ENCODE data around the gene LRP8.

GRCh38 chr1:53279296-53280200 lies 48.3 kb downstream of the LRP8 start:
- TF ChIP-seq, protein P1, sequence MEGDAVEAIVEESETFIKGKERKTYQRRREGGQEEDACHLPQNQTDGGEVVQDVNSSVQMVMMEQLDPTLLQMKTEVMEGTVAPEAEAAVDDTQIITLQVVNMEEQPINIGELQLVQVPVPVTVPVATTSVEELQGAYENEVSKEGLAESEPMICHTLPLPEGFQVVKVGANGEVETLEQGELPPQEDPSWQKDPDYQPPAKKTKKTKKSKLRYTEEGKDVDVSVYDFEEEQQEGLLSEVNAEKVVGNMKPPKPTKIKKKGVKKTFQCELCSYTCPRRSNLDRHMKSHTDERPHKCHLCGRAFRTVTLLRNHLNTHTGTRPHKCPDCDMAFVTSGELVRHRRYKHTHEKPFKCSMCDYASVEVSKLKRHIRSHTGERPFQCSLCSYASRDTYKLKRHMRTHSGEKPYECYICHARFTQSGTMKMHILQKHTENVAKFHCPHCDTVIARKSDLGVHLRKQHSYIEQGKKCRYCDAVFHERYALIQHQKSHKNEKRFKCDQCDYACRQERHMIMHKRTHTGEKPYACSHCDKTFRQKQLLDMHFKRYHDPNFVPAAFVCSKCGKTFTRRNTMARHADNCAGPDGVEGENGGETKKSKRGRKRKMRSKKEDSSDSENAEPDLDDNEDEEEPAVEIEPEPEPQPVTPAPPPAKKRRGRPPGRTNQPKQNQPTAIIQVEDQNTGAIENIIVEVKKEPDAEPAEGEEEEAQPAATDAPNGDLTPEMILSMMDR (IDR thresholded peaks at IDR 0.05; ENCODE audit: extremely low read depth in 1 of 2, insufficient read depth in 1 of 2, low read depth in 1 of 2, low read length in 2 of 2), result no peak
- TF ChIP-seq JUN (IDR thresholded peaks at IDR 0.05; ENCODE audit: borderline replicate concordance, insufficient read depth, insufficient read length, low read depth) (no peak), POLR2AphosphoS5 (IDR thresholded peaks at IDR 0.05; ENCODE audit: insufficient read depth, low read depth, low read length) (no peak), POLR2A (IDR thresholded peaks at IDR 0.05; ENCODE audit: low read depth, low read length) (no peak), FOS (IDR thresholded peaks at IDR 0.05; ENCODE audit: borderline replicate concordance, insufficient read depth, low read length) (no peak), EZH2 (IDR thresholded peaks at IDR 0.05; ENCODE audit: borderline replicate concordance, low read depth, low read length, severe bottlenecking) (no peak), GATA2 (IDR thresholded peaks at IDR 0.05; ENCODE audit: insufficient read depth, insufficient read length, low read depth, low read length) (no peak), MAX (IDR thresholded peaks at IDR 0.05; ENCODE audit: insufficient read depth, insufficient read length) (no peak), MYC (IDR thresholded peaks at IDR 0.05; ENCODE audit: low read depth, low read length) (no peak)
